ENCODE measurements around the gene NPC1.
A peak's percentile ranks its signal among the peaks of the same experiment; 100 is the strongest.

The NPC1 gene

GRCh38 chr18:23528580-23529472 is 57.5 kb downstream of the NPC1 start:
- TF ChIP-seq, protein P1, sequence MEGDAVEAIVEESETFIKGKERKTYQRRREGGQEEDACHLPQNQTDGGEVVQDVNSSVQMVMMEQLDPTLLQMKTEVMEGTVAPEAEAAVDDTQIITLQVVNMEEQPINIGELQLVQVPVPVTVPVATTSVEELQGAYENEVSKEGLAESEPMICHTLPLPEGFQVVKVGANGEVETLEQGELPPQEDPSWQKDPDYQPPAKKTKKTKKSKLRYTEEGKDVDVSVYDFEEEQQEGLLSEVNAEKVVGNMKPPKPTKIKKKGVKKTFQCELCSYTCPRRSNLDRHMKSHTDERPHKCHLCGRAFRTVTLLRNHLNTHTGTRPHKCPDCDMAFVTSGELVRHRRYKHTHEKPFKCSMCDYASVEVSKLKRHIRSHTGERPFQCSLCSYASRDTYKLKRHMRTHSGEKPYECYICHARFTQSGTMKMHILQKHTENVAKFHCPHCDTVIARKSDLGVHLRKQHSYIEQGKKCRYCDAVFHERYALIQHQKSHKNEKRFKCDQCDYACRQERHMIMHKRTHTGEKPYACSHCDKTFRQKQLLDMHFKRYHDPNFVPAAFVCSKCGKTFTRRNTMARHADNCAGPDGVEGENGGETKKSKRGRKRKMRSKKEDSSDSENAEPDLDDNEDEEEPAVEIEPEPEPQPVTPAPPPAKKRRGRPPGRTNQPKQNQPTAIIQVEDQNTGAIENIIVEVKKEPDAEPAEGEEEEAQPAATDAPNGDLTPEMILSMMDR (IDR thresholded peaks at IDR 0.05; ENCODE audit: insufficient read depth, low read depth, low read length, missing control alignments) = no peak
- no peak overlapping the region for H3K4me3 ChIP-seq (ENCODE audit: low read length)
- DNase-seq (ENCODE audit: low read depth) = no peak

- H3K4me3 ChIP-seq (ENCODE audit: low read length) = no peak overlapping the region
- no peak for DNase-seq (ENCODE audit: low read depth)
- TF ChIP-seq, protein P1 (IDR thresholded peaks at IDR 0.05; ENCODE audit: insufficient read depth, low read depth, low read length, missing control alignments) = no peak
These were observed 59.7 kb downstream of the NPC1 start for GRCh38 chr18:23526501-23527063.

- no peak for DNase-seq (ENCODE audit: low read depth)
These were observed 62.0 kb downstream of the NPC1 start for GRCh38 chr18:23524213-23524707.

GRCh38 chr18:23523429-23524212 is 62.7 kb downstream of the NPC1 start:
- DNase-seq (ENCODE audit: low read depth) = peak; percentile 51
- TF ChIP-seq, protein P1 (IDR thresholded peaks at IDR 0.05; ENCODE audit: insufficient read depth, low read depth, low read length, missing control alignments) = no peak
- H3K4me3 ChIP-seq (ENCODE audit: low read length) = no peak overlapping the region

More at GRCh38 chr18:23524213-23524707, 62.0 kb downstream of the NPC1 start:
- TF ChIP-seq, protein P1 (IDR thresholded peaks at IDR 0.05; ENCODE audit: insufficient read depth, low read depth, low read length, missing control alignments) = no peak
- no peak overlapping the region for H3K4me3 ChIP-seq (ENCODE audit: low read length)

GRCh38 chr18:23521907-23522306 is 64.4 kb downstream of the NPC1 start:
- TF ChIP-seq, protein P1 (IDR thresholded peaks at IDR 0.05; ENCODE audit: insufficient read depth, low read depth, low read length, missing control alignments) = no peak
- H3K4me3 ChIP-seq (ENCODE audit: low read length) = no peak overlapping the region
- DNase-seq (ENCODE audit: low read depth) = no peak

- TF ChIP-seq, protein P1 (IDR thresholded peaks at IDR 0.05; ENCODE audit: insufficient read depth, low read depth, low read length, missing control alignments) = no peak
- no peak for DNase-seq (ENCODE audit: low read depth)
- H3K4me3 ChIP-seq (ENCODE audit: low read length) = no peak overlapping the region
These were observed 65.0 kb downstream of the NPC1 start for GRCh38 chr18:23521271-23521670.

Measured in epithelial cell of esophagus (primary cell).